Esophagus squamous epithelium (tissue), 4 donors: ENCODE data around the gene GINS1.

Experiments used
- CTCF ChIP-seq, 6 experiments: fragments of 450-650 bp in 4 of 6; fragments of 200-600 bp in 2 of 6; sonication (generic) in 2 of 6; IDR thresholded peaks; one replicate each; pipeline ENCODE4 v1.5.1; 2016 to 2019; ENCODE audit warnings: antibody characterized with exemption in 6 of 6, mild to moderate bottlenecking in 4 of 6, moderate library complexity in 4 of 6
- POLR2A ChIP-seq, 4 donors: fragments of 450-650 bp; IDR thresholded peaks; one replicate each; pipeline ENCODE4 v1.6.1; 2017; ENCODE audit warnings: antibody characterized with exemption in 4 of 4, mild to moderate bottlenecking in 4 of 4, moderate library complexity in 3 of 4

- no peak for TF ChIP-seq POLR2A (IDR thresholded peaks at IDR 0.05)
- TF ChIP-seq CTCF (IDR thresholded peaks at IDR 0.05): no peak
Observed at GRCh38 chr20:25496968-25497401, 89.5 kb downstream of the GINS1 start.
